AG04449 (cell line): ENCODE data around the gene IRF3.
A peak's percentile ranks its signal among the peaks of the same experiment; 100 is the strongest.
"Not testable (repeated sequence)": the region's sequence is repeated elsewhere in the genome, so short reads cannot be mapped to it uniquely, and the experiment has no call there.

ENCODE experiments used
- CTCF ChIA-PET: fragments of 350-600 bp; formaldehyde crosslinking; extraction: SDS; loops from one replicate; lab custom pipeline; 2021; ENCODE audit warnings: antibody characterized with exemption; lab: Yijun Ruan, JAX
- POLR2A ChIA-PET: fragments of 400-600, 350-600 bp; formaldehyde crosslinking; extraction: SDS; loops from one replicate; lab custom pipeline; 2020; ENCODE audit warnings: antibody characterized with exemption, inconsistent platforms; lab: Yijun Ruan, JAX
- DNase-seq: peaks from one replicate; pipeline ENCODE4 v3.0.0-alpha.2; 2010; ENCODE audit warnings: low read depth, low spot score
- H3K4me3 ChIP-seq: 2 replicates; pipeline ENCODE4 v1.5.1; 2011; ENCODE audit warnings: low read depth, mild to moderate bottlenecking, control low read depth, low read length
- CTCF ChIP-seq: IDR thresholded peaks from one replicate; pipeline ENCODE4 v1.5.1; 2011; ENCODE audit warnings: mild to moderate bottlenecking, moderate library complexity, low read length, control low read depth, inconsistent platforms; ENCODE audit not compliant: insufficient read depth; ENCODE audit errors: missing control alignments

Gene IRF3

GRCh38 chr19:49637821-49638738, 27.6 kb downstream of the IRF3 start:
- DNase-seq, result peak; percentile 14
- no peak for TF ChIP-seq CTCF
- peak overlapping the region; percentile 61 for H3K4me3 ChIP-seq
- ChIA-PET CTCF (interaction anchor here (1.0 to 1.2 kb wide), 2 partner anchors 8 to 67 kb away, joined by 3 read pairs; no protein-coding TSS in a partner anchor), POLR2A (interaction anchor here (1.6 kb wide), 1 partner anchor 48 kb away, joined by 4 read pairs; no protein-coding TSS in a partner anchor)

- CTCF ChIA-PET, result interaction anchor here (0.8 to 0.9 kb wide), 2 partner anchors 21 to 36 kb away, joined by 3 read pairs; no protein-coding TSS in a partner anchor
- H3K4me3 ChIP-seq, result no peak overlapping the region
- POLR2A ChIA-PET, result interaction anchor here (0.6 kb wide), 1 partner anchor 28 kb away, joined by 3 read pairs; no protein-coding TSS in a partner anchor
- TF ChIP-seq CTCF, result no peak
- no peak for DNase-seq
Measured at GRCh38 chr19:49636233-49636932, 29.3 kb downstream of the IRF3 start.

GRCh38 chr19:49635530-49636232, 30.0 kb downstream of the IRF3 start:
- ChIA-PET CTCF (interaction anchor here (1.0 to 1.2 kb wide), 2 partner anchors 37 to 66 kb away, joined by 3 to 5 read pairs; no protein-coding TSS in a partner anchor), POLR2A (no interaction called here)
- DNase-seq, result no peak
- TF ChIP-seq CTCF, result peak; percentile 9
- no peak overlapping the region for H3K4me3 ChIP-seq

- DNase-seq, POLR2A ChIA-PET, CTCF ChIA-PET, H3K4me3 ChIP-seq: not testable (repeated sequence)
Measured at GRCh38 chr19:49633273-49633672, 32.4 kb downstream of the IRF3 start.

- ChIA-PET POLR2A (no interaction called here), CTCF (no interaction called here)
- H3K4me3 ChIP-seq, result no peak overlapping the region
- no peak for TF ChIP-seq CTCF
- no peak for DNase-seq
Measured at GRCh38 chr19:49632576-49632975, 33.1 kb downstream of the IRF3 start.

- ChIA-PET POLR2A (no interaction called here), CTCF (interaction anchor here (0.7 kb wide), 1 partner anchor 22 kb away, joined by 3 read pairs; no protein-coding TSS in a partner anchor)
- TF ChIP-seq CTCF, result no peak
- DNase-seq, result no peak
- no peak overlapping the region for H3K4me3 ChIP-seq
Measured at GRCh38 chr19:49631610-49632192, 34.0 kb downstream of the IRF3 start.
